ENCODE data around the gene MKLN1. TPM values are rescaled to one million over a fixed set of nuclear protein-coding genes. Genes with fewer than 3 reads are reported as not detected.

MKLN1 gene
- total and polyA plus RNA-seq, 10 of the 15 experiments (the other 5 are each of a cell fraction or from before 2014, with no cell fraction given), result 13.6 to 55.8 (median 29.3) TPM

GRCh38 chr7:131371411-131371810, 43.7 kb downstream of the MKLN1 start:
- no peak for FAIRE-seq
- no peak for ATAC-seq
- CTCF ChIA-PET, result interaction anchor here (1.0 kb wide), 1 partner anchor 15 kb away, joined by 3 read pairs; no protein-coding TSS in a partner anchor
- intact Hi-C loops (cut with micrococcal nuclease; ENCODE audit: unreplicated experiment) (no loop called here), in situ Hi-C loops (cut with MboI) (no loop called here)
- RAD21 ChIA-PET (ENCODE audit: unreplicated experiment), result interaction anchor here (0.5 kb wide), 1 partner anchor 275 kb away, joined by 3 read pairs; no protein-coding TSS in a partner anchor
- H3K27ac ChIP-seq (ENCODE audit: control insufficient read depth, insufficient read depth), result no peak overlapping the region
- H3K4me3 ChIP-seq, result no peak overlapping the region
- POLR2A ChIA-PET, result interaction anchor here (0.6 to 1.4 kb wide), 4 partner anchors 43 to 262 kb away, joined by 3 to 6 read pairs (median 3); partner anchors contain the start of gene MKLN1
- no peak for TF ChIP-seq WRNIP1 (IDR thresholded peaks at IDR 0.05; ENCODE audit: borderline replicate concordance, low read depth, low read length)
- TF ChIP-seq BMI1 (IDR thresholded peaks at IDR 0.05; ENCODE audit: borderline replicate concordance), result no peak
- TF ChIP-seq POLR2A (IDR thresholded peaks at IDR 0.05; ENCODE audit: low read depth, low read length), result no peak
- 98% methylated on average over 2 of the region's 2 CpGs for WGBS (ENCODE audit: insufficient coverage, insufficient replicate concordance, low lambda C conversion rate, missing lambda C conversion rate)
- BruUV-seq (replicated peaks), result no TSS peak
- no peak for DNase-seq (ENCODE audit: low read depth, low spot score)
- no peaks in the 10 kb centered on the region for H3K27me3 ChIP-seq (replicated peaks in 1 of 2; ENCODE audit: control insufficient read depth in 2 of 2, insufficient read depth in 2 of 2, low read length in 1 of 2)
- peaks cover 6% of the 10 kb centered on the region; the same call in 1 of the 2 replicates for H4K20me1 ChIP-seq (ENCODE audit: control insufficient read depth, insufficient read depth)
- H3K9ac ChIP-seq (ENCODE audit: control insufficient read depth, insufficient read depth, low read length), result no peak overlapping the region
- SMC1A ChIA-PET (ENCODE audit: uncharacterized antibody, unreplicated experiment), result interaction anchor here (0.6 to 3.1 kb wide), 4 partner anchors 10 to 202 kb away, joined by 3 to 18 read pairs (median 6); no protein-coding TSS in a partner anchor
- H3K79me2 ChIP-seq (ENCODE audit: control insufficient read depth, insufficient read depth, low read length), result peaks cover 39% of the 10 kb centered on the region
- no peak overlapping the region for H3K4me2 ChIP-seq (ENCODE audit: control insufficient read depth, insufficient read depth)
- H2AFZ ChIP-seq (ENCODE audit: control insufficient read depth, low read depth, low read length), result no peak overlapping the region
- H3K4me1 ChIP-seq (ENCODE audit: control insufficient read depth, insufficient read depth, low read length), result peaks cover 10% of the 10 kb centered on the region; the same call in 1 of the 2 replicates
- H3K9me3 ChIP-seq (replicated peaks; ENCODE audit: control insufficient read depth, insufficient read depth, low read length), result peaks cover 1% of the 10 kb centered on the region; the same call in 1 of the 3 replicates
- no peaks in the 10 kb centered on the region; a peak in 1 of 4 replicates for H3K36me3 ChIP-seq (ENCODE audit: control insufficient read depth in 2 of 2, insufficient read depth in 2 of 2, low read length in 1 of 2)

GRCh38 chr7:131372554-131372953, 44.9 kb downstream of the MKLN1 start:
- CTCF ChIA-PET, result interaction anchor here (0.6 kb wide), 1 partner anchor 647 kb away, joined by 3 read pairs; no protein-coding TSS in a partner anchor
- Histone ChIP-seq H3K36me3 (ENCODE audit: control insufficient read depth in 2 of 2, insufficient read depth in 2 of 2, low read length in 1 of 2) (no peaks in the 10 kb centered on the region; a peak in 1 of 4 replicates), H3K4me2 (ENCODE audit: control insufficient read depth, insufficient read depth) (no peak overlapping the region), H2AFZ (ENCODE audit: control insufficient read depth, low read depth, low read length) (no peak overlapping the region), H3K27ac (ENCODE audit: control insufficient read depth, insufficient read depth) (no peak overlapping the region), H3K9me3 (replicated peaks; ENCODE audit: control insufficient read depth, insufficient read depth, low read length) (peaks cover 1% of the 10 kb centered on the region; the same call in 1 of the 3 replicates), H3K4me3 (no peak overlapping the region), H4K20me1 (ENCODE audit: control insufficient read depth, insufficient read depth) (peaks cover 6% of the 10 kb centered on the region; the same call in 1 of the 2 replicates), H3K9ac (ENCODE audit: control insufficient read depth, insufficient read depth, low read length) (no peak overlapping the region), H3K79me2 (ENCODE audit: control insufficient read depth, insufficient read depth, low read length) (peaks cover 33% of the 10 kb centered on the region), H3K27me3 (replicated peaks in 1 of 2; ENCODE audit: control insufficient read depth in 2 of 2, insufficient read depth in 2 of 2, low read length in 1 of 2) (no peaks in the 10 kb centered on the region), H3K4me1 (ENCODE audit: control insufficient read depth, insufficient read depth, low read length) (peaks cover 5% of the 10 kb centered on the region; the same call in 1 of the 2 replicates)
- RAD21 ChIA-PET (ENCODE audit: unreplicated experiment), result interaction anchor here (0.7 kb wide), 1 partner anchor 8 kb away, joined by 6 read pairs; no protein-coding TSS in a partner anchor
- intact Hi-C loops (cut with micrococcal nuclease; ENCODE audit: unreplicated experiment) (no loop called here), in situ Hi-C loops (cut with MboI) (no loop called here)
- SMC1A ChIA-PET (ENCODE audit: uncharacterized antibody, unreplicated experiment), result interaction anchor here (1.1 to 3.1 kb wide), 4 partner anchors 11 to 15 kb away, joined by 3 to 18 read pairs (median 6); no protein-coding TSS in a partner anchor
- BruUV-seq (replicated peaks), result no TSS peak
- no peak for ATAC-seq
- POLR2A ChIA-PET, result interaction anchor here (0.7 to 1.3 kb wide), 2 partner anchors 44 to 374 kb away, joined by 5 to 6 read pairs; partner anchors contain the start of gene MKLN1
- FAIRE-seq, result no peak
- WGBS (ENCODE audit: insufficient coverage, insufficient replicate concordance, low lambda C conversion rate, missing lambda C conversion rate), result 100% methylated on average over 1 of the region's 1 CpG
- DNase-seq (ENCODE audit: low read depth, low spot score), result no peak
- TF ChIP-seq ZBTB11 (CRISPR knock-in tag; IDR thresholded peaks at IDR 0.05) (no peak), ZNF274 (IDR thresholded peaks at IDR 0.05; ENCODE audit: insufficient read depth, insufficient read length) (no peak), HDAC6 (IDR thresholded peaks at IDR 0.05; ENCODE audit: unreplicated experiment) (no peak)
- TF ChIP-seq, protein P1, sequence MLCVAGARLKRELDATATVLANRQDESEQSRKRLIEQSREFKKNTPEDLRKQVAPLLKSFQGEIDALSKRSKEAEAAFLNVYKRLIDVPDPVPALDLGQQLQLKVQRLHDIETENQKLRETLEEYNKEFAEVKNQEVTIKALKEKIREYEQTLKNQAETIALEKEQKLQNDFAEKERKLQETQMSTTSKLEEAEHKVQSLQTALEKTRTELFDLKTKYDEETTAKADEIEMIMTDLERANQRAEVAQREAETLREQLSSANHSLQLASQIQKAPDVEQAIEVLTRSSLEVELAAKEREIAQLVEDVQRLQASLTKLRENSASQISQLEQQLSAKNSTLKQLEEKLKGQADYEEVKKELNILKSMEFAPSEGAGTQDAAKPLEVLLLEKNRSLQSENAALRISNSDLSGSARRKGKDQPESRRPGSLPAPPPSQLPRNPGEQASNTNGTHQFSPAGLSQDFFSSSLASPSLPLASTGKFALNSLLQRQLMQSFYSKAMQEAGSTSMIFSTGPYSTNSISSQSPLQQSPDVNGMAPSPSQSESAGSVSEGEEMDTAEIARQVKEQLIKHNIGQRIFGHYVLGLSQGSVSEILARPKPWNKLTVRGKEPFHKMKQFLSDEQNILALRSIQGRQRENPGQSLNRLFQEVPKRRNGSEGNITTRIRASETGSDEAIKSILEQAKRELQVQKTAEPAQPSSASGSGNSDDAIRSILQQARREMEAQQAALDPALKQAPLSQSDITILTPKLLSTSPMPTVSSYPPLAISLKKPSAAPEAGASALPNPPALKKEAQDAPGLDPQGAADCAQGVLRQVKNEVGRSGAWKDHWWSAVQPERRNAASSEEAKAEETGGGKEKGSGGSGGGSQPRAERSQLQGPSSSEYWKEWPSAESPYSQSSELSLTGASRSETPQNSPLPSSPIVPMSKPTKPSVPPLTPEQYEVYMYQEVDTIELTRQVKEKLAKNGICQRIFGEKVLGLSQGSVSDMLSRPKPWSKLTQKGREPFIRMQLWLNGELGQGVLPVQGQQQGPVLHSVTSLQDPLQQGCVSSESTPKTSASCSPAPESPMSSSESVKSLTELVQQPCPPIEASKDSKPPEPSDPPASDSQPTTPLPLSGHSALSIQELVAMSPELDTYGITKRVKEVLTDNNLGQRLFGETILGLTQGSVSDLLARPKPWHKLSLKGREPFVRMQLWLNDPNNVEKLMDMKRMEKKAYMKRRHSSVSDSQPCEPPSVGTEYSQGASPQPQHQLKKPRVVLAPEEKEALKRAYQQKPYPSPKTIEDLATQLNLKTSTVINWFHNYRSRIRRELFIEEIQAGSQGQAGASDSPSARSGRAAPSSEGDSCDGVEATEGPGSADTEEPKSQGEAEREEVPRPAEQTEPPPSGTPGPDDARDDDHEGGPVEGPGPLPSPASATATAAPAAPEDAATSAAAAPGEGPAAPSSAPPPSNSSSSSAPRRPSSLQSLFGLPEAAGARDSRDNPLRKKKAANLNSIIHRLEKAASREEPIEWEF (IDR thresholded peaks at IDR 0.05; ENCODE audit: insufficient replicate concordance, low read depth, low read length), result no peak

All from GM12878 (cell line).